ENCODE data around the gene FADS2.

Gene FADS2

DNA sequence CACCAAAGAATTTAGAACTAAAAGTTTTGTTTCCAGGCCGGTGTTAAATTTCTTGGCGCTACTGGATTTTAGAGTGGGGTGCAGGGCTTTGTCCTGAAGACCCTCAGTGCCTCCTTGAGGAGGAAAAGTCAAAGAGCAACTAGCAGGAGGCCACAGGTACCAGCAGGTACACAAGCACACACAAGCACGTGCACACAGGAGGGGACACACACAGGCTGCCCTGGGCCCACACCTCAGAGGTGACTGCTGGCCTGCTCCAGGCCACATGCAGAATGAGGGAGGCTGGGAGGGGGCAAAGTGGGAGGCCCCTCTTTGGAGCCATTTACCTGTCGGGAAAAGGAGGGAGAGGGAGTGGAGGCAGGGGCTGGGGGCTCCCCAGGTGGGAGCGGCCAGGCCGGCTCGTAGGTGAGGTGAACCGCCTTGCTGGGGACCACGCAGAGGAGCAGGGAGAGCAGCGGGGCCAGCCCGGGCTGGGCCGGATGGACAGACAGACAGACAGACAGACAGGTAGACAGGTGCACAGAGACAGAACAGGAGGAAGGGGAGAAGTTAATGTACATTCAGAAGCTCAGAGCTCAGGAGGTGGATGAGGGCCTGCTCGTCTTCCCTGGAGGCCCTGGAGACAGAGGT lies 77.1 kb downstream of the FADS2 start:
- no peak for DNase-seq (ENCODE audit: low read depth)
- TF ChIP-seq, protein P1, sequence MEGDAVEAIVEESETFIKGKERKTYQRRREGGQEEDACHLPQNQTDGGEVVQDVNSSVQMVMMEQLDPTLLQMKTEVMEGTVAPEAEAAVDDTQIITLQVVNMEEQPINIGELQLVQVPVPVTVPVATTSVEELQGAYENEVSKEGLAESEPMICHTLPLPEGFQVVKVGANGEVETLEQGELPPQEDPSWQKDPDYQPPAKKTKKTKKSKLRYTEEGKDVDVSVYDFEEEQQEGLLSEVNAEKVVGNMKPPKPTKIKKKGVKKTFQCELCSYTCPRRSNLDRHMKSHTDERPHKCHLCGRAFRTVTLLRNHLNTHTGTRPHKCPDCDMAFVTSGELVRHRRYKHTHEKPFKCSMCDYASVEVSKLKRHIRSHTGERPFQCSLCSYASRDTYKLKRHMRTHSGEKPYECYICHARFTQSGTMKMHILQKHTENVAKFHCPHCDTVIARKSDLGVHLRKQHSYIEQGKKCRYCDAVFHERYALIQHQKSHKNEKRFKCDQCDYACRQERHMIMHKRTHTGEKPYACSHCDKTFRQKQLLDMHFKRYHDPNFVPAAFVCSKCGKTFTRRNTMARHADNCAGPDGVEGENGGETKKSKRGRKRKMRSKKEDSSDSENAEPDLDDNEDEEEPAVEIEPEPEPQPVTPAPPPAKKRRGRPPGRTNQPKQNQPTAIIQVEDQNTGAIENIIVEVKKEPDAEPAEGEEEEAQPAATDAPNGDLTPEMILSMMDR (IDR thresholded peaks at IDR 0.05; ENCODE audit: insufficient read depth, low read depth, low read length, missing control alignments), result no peak
- no peak overlapping the region for H3K4me3 ChIP-seq (ENCODE audit: low read length)

DNA sequence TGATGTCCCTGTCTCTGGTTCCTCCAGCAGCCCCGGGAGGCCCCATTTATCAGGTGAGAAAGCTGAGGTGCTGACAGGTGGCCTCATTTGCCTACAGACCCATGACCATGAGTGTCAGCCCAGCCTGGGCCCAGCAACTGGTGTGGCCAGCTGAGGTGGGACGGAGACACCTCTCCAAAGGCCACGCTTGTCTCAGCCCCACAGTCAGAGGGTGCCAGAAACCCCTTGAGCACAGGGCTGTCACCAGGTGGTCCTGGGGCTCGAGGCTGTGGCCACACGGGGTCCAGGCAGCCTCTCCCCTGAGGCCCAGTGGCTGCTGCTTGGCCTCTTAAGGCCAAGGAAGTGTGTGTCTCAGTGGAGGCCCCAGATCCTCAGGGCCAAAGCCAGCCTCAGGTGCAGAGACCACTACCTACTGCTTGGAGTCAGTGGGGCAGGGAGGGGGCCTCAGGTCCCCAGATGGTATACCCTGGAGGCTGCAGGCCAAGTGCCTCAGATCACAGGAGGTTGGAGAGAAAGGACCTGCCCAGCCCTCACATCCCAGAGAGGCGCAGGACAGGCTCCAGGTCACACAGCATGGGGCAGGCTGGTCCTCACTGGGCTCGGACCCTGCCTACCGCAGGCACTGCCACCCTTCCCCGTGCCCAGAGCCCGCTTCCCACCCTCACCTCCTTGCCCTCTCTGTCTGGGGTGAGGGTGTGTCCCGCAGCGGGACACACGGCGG lies 77.9 kb downstream of the FADS2 start:
- no peak for DNase-seq (ENCODE audit: low read depth)
- TF ChIP-seq, protein P1 (IDR thresholded peaks at IDR 0.05; ENCODE audit: insufficient read depth, low read depth, low read length, missing control alignments), result no peak
- H3K4me3 ChIP-seq (ENCODE audit: low read length), result no peak overlapping the region

DNA sequence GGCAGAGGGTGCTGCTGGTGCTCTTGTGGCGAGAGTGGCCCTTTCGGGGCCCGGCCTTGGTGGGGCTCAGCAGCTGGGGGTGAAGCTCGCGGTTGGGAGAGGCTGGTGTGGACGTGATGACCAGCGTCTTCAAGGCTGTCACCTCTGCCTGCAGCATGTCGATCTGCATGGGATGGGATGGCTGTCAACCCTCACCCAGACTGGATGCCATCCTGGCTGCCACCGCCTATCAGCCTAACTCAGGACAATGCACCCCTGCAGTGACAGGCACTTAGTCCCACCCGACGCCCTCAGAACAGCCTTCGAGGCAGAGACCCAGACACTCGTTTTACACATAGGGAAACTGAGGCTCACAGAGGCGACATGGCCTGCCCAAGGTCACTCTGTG lies 78.4 kb downstream of the FADS2 start:
- no peak for DNase-seq (ENCODE audit: low read depth)
- TF ChIP-seq, protein P1 (IDR thresholded peaks at IDR 0.05; ENCODE audit: insufficient read depth, low read depth, low read length, missing control alignments), result no peak
- H3K4me3 ChIP-seq (ENCODE audit: low read length), result no peak overlapping the region

DNA sequence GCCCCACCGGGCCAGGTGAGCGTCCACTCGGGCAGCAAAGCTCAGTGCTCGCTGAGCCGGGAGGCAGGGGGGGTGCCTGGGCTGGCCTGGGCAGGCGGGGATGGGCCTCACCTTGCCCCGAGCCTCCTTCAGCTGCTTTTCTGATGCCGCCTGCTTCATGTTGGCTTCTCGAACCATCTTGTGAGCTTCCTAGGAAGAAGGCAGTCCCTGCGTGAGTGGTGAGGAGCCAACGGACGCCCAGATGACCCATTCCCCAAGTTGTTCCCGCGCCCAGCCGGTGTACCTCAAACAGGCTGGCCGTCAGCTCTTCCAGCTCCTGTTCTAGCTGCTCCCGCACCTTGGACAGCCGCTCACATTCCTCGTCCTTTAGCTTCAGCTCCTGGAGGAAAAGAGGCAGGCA lies 79.2 kb downstream of the FADS2 start:
- no peak for DNase-seq (ENCODE audit: low read depth)
- TF ChIP-seq, protein P1 (IDR thresholded peaks at IDR 0.05; ENCODE audit: insufficient read depth, low read depth, low read length, missing control alignments), result no peak
- no peak overlapping the region for H3K4me3 ChIP-seq (ENCODE audit: low read length)

DNA sequence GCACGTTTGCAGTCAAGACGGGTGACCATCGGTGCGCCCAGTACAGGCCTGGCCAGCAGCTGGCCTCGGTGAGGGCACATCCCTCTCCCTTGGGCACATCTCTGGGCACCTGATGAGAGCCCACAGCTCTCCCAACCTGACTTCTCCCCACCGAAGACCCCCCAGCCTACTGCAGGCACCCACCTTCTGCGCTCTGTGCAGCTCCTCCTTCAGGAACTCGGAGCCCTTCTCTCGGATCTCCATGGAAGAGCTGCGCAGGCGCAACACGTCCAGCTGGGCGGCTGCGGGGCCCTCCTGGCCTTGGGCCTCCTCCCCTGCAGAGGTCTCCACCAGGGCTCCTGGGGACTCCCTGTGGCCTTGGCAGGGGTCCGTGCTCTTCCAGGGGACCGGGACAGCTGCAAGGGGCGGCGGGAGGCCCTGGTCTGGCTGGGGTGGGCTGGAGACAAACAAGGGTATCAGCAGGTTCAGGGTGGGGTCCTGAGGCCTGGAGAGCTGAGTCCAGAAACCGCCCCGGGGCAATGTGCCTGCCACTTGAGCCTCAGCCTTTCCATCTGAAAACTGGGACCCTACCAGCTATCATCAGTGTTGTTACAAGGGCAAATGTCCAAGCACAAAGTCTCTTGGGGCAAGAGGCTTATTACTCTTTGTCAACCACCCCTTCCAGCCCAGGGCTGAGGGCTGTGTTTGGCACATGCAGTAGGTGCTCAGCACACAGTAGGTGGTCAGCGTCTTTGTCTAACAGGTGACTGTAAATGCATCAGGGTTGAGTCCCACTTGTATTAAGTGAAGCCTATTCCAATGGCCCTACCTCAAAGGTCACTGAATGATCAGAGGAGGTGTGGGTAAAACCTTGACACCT lies 80.0 kb downstream of the FADS2 start:
- TF ChIP-seq, protein P1 (IDR thresholded peaks at IDR 0.05; ENCODE audit: insufficient read depth, low read depth, low read length, missing control alignments), result no peak
- H3K4me3 ChIP-seq (ENCODE audit: low read length), result no peak overlapping the region
- DNase-seq (ENCODE audit: low read depth), result no peak

DNA sequence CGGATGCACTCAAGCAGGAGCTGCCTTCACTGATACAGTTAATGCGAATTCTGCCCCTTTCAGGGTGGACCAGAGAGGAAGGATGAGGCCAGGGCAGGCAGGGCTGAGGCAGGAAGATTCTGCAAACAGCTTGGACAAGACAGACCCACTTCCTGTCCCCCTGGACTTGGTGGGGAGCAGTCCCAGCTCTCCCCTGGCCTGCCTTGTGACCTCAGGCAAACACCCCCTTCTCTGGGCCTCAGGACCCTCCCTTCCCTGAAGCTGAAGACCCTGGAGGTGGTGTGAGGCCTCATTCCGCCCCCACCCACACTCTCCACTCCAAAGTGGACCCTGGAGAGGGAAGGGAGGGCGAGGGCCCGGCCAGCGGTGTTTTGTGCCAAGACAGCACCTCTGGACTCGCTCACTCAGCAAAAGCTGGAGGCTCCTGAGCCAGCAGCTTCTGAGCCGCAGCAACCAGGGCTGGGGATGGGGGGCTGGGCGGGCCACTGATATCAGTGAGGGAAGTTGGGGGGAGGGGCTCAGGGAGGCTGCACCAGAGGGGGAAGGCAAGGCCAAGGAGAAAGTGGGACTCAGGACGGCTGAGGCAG lies 80.7 kb downstream of the FADS2 start:
- no peak overlapping the region for H3K4me3 ChIP-seq (ENCODE audit: low read length)
- no peak for DNase-seq (ENCODE audit: low read depth)
- TF ChIP-seq, protein P1 (IDR thresholded peaks at IDR 0.05; ENCODE audit: insufficient read depth, low read depth, low read length, missing control alignments), result no peak
